Heart right ventricle (tissue), 16 donors: ENCODE measurements around the gene RGS7. TPM values are rescaled to one million over a fixed set of nuclear protein-coding genes. Genes with fewer than 3 reads are reported as not detected.
"Not testable (repeated sequence)": the region's sequence is repeated elsewhere in the genome, so short reads cannot be mapped to it uniquely, and the experiment has no call there.

Experiments
- ATAC-seq, 8 donors: fragments of 200-7000 bp; cut with Tn5 transposase; one replicate each; pipeline ENCODE4 v1.9.1; 2020; ENCODE audit warnings: mild to moderate bottlenecking in 8 of 8, moderate library complexity in 8 of 8, moderate number of reproducible peaks in 1 of 8
- DNase-seq, 2 donors: peaks; one replicate each; pipeline ENCODE4 v3.0.0-alpha.2; 2020
- H3K27ac ChIP-seq, 10 donors: fragments of 200-600 bp; sonication (generic) in 2 of 10; one replicate each; pipeline versions ENCODE4 v1.5.0 to v1.8.0; 2020 to 2022; ENCODE audit warnings: mild to moderate bottlenecking in 3 of 10
- H3K27me3 ChIP-seq, 7 donors: fragments of 200-600 bp; one replicate each; pipeline ENCODE4 v1.8.0; 2021 to 2022; ENCODE audit warnings: mild to moderate bottlenecking in 2 of 7
- H3K36me3 ChIP-seq, 9 donors: fragments of 200-600 bp; sonication (generic) in 1 of 9; one replicate each; pipeline versions ENCODE4 v1.5.0 to v1.8.0; 2020 to 2022; ENCODE audit warnings: mild to moderate bottlenecking in 2 of 9
- H3K4me1 ChIP-seq, 9 donors: fragments of 200-600 bp; sonication (generic) in 1 of 9; one replicate each; pipeline versions ENCODE4 v1.5.0 to v1.8.0; 2020 to 2022; ENCODE audit warnings: mild to moderate bottlenecking in 4 of 9
- H3K4me3 ChIP-seq, 10 donors: fragments of 200-600 bp; sonication (generic) in 2 of 10; one replicate each; pipeline versions ENCODE4 v1.5.0 to v1.8.0; 2020 to 2022; ENCODE audit warnings: mild to moderate bottlenecking in 7 of 10, moderate library complexity in 2 of 10
- H3K9me3 ChIP-seq, 11 donors: fragments of 200-600 bp in 10 of 11; sonication (generic) in 2 of 11; one replicate each; pipeline versions ENCODE4 v1.5.0 to v1.8.0; 2013 to 2022; ENCODE audit warnings: mild to moderate bottlenecking in 2 of 11, control low read depth in 1 of 11, moderate library complexity in 1 of 11
- CTCF ChIP-seq, 9 donors: fragments of 200-600 bp; sonication (generic) in 2 of 9; IDR thresholded peaks; one replicate each; pipeline versions ENCODE4 v1.5.0 to v1.8.0; 2021 to 2022; ENCODE audit warnings: antibody characterized with exemption in 9 of 9, mild to moderate bottlenecking in 5 of 9, moderate library complexity in 1 of 9
- WGBS, 2 donors: extraction: QIAGEN DNeasy Blood & Tissue Kit; methylation state at CpG; one replicate each; pipeline ENCODE4 v1.1.7; 2013; ENCODE audit warnings: inconsistent platforms in 1 of 2; 5-methylcytosine and 5-hydroxymethylcytosine counted together
- intact Hi-C, 10 donors: fragments of 100-400 bp; cut with DNase I; formaldehyde crosslinking; loops; one replicate each; pipeline versions ENCODE4 v1.11.1 to v1.14.2; 2022
- polyA plus RNA-seq, 2 donors: library from polyadenylated mRNA; stranded (reverse); fragments of 200-250 nt; gene quantifications; one replicate each; pipeline ENCODE4 v1.2.3, GENCODE V29; 2013
- total RNA-seq, 10 donors: library from RNA; stranded (reverse); fragmentation: NEBNext Ultra II Directional in 3 of 10; extraction: Animal tissue kit (Norgen Biotek cat#: 25700) in 3 of 10; gene quantifications; one replicate each; pipeline versions ENCODE4 v1.2.1 to v1.2.4, GENCODE V29; 2021 to 2023
- donor health status: Arrhythmogenic right ventricular cardiomyopathy.
- donor health status: ischemic (EF 13 %, LVEDD 7.1; RV severe dilation, severe dysfunction).
- donor health status: healthy with polysubstance abuse.
- donor health status: DM: no; HTN: yes; CAD: no.
- donor health status: DM: no; HTN: no; CAD: no.
- donor health status: ischemic (EF 25% LVEDD 6.9; RV normal size, moderate dysfunction).
- donor health status: ischemic (EF 25% LVEDD 5.7; RV mildly dilated, moderate dysfunction).
- donor health status: healthy.
- donor health status: DM: yes; HTN: yes; CAD: no.
- donor health status: Ischemic cardiomyopathy.
- donor health status: ischemic (EF 35%, LVEDD 5.7; RV mildly dilated, moderate dysfunction).
- donor health status: nonischemic (EF 11% LVEDD 7.7; RV severe dilation, severe dysfunction).
- donor health status: DM: yes; HTN: yes; CAD: no.
- donor health status: PGD.
- donor health status: ischemic (EF 29% LVEDD 5.4; RV normal size, mild dysfunction).
- donor health status: nonischemic (EF 23%, LVEDD 6.1; RV moderate dilation, normal function).

Gene RGS7
- total and polyA plus RNA-seq, 12 donors, result not detected

DNA sequence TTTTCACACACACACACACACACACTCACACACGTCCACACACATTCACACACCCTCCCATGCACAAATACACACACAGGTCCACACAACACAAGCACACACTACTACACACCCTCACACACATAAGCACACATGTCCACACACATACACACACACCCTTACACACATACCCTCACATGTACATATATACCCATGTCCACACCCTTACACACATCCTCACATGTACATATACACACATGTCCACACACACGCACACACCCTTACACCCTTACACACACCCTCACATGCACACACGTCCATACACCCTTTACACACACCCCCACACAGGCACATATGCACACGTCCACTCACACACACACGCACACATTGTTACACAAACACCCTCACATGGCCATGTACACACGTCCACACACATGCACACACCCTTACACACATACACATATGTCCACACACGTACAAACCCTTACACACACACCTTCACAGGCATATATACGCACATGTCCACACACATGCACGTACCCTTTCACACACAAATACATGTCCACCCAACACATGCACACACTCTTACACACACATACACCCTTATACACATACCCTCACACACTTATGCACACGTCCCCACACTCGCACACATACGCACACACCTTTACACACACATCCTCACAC, 50.7 kb downstream of the RGS7 start:
- Histone ChIP-seq H3K4me1 (no peaks in the 10 kb centered on the region), H3K27ac (no peak overlapping the region), H3K9me3 (peaks cover 0 to 34% (median 4%) of the 10 kb centered on the region in 11 donors), H3K27me3 (no peaks in the 10 kb centered on the region), H3K36me3 (no peaks in the 10 kb centered on the region), H3K4me3 (no peak overlapping the region)
- ATAC-seq (no peak), DNase-seq (no peak)
- TF ChIP-seq CTCF (IDR thresholded peaks at IDR 0.05), result no peak
- intact Hi-C loops, result no loop called here
- 78 to 84% methylated on average over 12 of the region's 12 CpGs for WGBS, 2 donors

DNA sequence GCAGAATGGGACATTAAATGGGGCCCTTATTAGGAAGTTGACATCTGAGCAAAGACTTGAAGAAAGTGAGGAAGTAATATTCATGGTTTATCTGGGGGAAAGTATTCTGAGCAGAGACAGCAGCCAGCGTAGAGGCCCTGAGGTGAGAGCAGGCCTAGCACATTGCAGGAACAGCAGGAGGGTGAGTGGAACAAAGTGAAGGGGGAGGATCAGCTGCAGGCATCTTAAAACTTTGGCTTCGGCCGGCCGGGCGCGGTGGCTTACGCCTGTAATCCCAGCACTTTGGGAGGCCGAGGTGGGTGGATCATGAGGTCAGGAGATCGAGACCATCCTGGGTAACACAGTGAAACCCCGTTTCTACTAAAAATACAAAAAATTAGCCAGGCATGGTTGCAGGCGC, 55.0 kb downstream of the RGS7 start:
- ATAC-seq, H3K27me3 ChIP-seq, intact Hi-C loops, H3K36me3 ChIP-seq, H3K4me3 ChIP-seq, H3K4me1 ChIP-seq, H3K27ac ChIP-seq, DNase-seq: not testable (repeated sequence)
- WGBS, 2 donors, result 74 to 78% methylated on average over 11 of the region's 11 CpGs
- H3K9me3 ChIP-seq, result peaks cover 0 to 34% (median 4%) of the 10 kb centered on the region in 11 donors

DNA sequence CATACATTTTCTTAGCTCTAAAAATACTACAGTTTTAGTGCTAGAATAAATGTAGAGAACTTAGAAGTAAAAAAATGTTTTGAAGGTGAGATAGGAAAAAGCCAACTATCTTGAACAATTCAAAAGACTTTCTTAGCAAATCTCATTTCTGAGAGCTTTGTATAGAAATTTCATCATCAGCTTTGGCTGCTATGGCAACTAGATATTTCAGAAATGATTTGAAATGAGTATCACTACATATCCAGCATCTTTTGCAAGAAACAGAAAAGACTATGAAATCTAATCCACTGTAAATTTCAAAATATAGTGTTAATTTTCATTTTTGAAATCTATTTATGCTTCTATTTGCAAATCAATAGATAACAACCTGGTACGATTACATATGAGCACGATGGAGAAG, 57.7 kb downstream of the RGS7 start:
- no peak for TF ChIP-seq CTCF (IDR thresholded peaks at IDR 0.05)

GRCh38 chr1:241292973-241293372, 64.0 kb downstream of the RGS7 start:
- 88 to 90% methylated on average over 4 of the region's 4 CpGs for WGBS, 2 donors
- no peak for DNase-seq

More for the DNA sequence above, 57.7 kb downstream of the RGS7 start:
- H3K27me3 ChIP-seq, result no peaks in the 10 kb centered on the region
- DNase-seq (no peak), ATAC-seq (no peak)
- no peak overlapping the region for H3K4me3 ChIP-seq
- no peaks in the 10 kb centered on the region for H3K36me3 ChIP-seq
- H3K27ac ChIP-seq, result no peak overlapping the region
- intact Hi-C loops, result no loop called here
- 85 to 91% methylated on average over 2 of the region's 2 CpGs for WGBS, 2 donors
- peaks cover 0 to 20% (median 4%) of the 10 kb centered on the region in 11 donors for H3K9me3 ChIP-seq
- H3K4me1 ChIP-seq, result no peaks in the 10 kb centered on the region

GRCh38 chr1:241291548-241291947, 65.5 kb downstream of the RGS7 start:
- H3K27me3 ChIP-seq, H3K9me3 ChIP-seq, ATAC-seq, H3K27ac ChIP-seq, DNase-seq, H3K36me3 ChIP-seq, H3K4me1 ChIP-seq, intact Hi-C loops, H3K4me3 ChIP-seq: not testable (repeated sequence)
- 79 to 81% methylated on average over 8 of the region's 8 CpGs for WGBS, 2 donors

More at GRCh38 chr1:241292973-241293372, 64.0 kb downstream of the RGS7 start:
- TF ChIP-seq CTCF (IDR thresholded peaks at IDR 0.05), result no peak
- Histone ChIP-seq H3K36me3 (no peaks in the 10 kb centered on the region), H3K9me3 (peaks cover 0 to 4% (median 0%) of the 10 kb centered on the region in 11 donors), H3K27ac (no peak overlapping the region), H3K4me3 (no peak overlapping the region), H3K4me1 (no peaks in the 10 kb centered on the region), H3K27me3 (no peaks in the 10 kb centered on the region)
- ATAC-seq, result no peak
- intact Hi-C loops, result no loop called here
